UCSD-AML1 (cell line): ENCODE results near the gene NENF.

Source experiments
- DNase-seq: peaks from one replicate; lab custom pipeline; 2025; ENCODE audit not compliant: unreplicated experiment; lab: John Stamatoyannopoulos, UW

NENF gene

DNA sequence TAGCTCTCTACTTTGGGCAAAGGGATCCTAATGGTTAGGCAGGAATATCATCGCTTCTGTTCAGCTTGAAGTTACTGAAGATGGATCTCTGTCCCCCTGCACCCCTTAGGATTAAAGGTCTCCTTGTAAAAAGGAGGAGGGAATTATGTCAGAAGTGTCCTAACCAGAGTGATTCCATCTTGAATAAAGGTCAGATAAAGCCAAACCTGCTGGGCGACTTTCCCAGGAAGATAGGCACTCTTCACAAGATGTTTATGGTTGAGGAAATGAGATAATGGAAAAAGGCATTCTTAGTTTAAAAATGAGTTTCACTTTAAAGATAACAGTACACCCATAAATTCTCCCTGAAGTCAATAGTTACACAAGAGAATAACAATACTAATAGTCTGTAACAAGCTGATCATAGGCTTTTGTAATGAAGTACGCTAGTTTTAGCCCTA lies 1.7 kb upstream of the NENF start:
- no peak for DNase-seq

DNA sequence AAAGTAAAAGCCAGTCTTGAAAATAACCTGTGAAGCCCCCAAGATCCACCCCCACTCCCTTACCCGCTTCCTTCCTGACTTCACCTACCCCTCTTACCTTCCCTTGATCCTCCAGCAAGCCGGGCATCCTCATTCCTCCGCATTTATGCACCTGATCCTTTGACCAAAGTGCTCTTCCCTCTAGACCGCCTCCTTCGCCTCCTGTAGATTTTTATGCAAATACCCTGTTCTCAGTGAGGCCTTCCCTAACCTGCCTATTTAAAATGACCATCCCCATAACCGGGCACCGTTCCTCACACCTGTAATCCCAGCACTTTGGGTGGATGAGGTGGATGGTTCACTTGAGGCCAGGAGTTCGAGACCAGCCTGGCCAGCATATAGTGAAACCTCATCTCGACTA lies 1.1 kb upstream of the NENF start:
- DNase-seq, result no peak

DNA sequence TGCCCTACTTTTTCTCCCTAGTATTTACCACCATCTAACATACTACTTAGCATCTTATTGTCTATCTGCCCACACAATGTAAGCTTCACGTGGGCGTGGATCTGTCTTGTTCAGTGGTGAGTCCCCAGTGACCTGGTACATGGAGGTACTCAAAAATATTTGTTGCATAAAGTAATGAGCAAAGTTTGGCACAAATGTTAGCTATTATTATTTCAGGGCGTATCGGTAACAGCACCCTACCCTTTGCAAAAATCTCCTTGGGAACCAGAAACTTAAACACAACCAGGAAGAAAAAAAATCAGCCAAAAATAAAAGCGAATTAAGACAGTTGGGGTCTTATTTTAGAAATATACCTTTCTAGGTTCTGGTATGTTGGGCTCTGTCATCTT lies 454 bp upstream of the NENF start:
- DNase-seq, result no peak

DNA sequence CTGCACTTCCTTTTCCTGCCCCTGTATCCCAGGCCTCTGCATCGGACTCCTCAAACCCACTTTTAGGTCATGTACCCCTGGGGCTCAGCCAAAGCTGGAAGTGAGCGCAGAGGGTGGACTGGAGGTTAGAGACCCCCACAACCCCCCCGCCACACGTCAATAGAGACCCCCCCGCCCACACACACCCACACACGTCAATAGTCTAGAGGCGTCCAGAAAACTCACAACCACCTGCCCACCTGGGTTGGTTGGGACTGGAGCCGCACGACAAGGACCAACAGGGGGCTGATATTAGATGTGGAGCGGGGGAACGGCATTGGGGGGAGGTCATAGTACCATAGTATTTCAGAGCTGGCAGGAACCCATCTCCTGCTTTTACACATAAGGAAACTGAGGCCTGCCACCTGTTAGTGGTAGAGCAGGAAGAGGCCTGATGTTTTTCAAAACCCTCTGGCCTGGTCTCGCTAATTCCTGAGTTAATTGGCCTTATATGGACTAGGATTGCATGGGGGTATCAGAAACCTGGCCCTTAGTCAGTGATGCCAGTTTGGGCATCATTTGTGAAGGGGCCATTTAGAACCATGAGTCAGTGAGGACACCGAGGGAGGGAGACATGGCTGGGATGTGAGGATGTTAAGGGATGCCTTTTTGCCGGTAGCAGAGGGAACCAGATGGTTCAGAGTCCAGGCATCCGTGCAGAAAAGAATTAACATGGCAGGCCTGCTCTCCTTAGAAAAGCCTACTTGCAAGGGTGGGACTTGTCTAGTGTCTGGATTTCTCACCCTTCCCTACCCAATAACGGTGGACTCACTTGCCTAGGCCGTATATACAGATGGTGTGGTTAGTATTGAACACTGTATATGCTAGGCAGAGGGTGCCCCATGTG lies 1.1 kb downstream of the NENF start:
- DNase-seq, result no peak

DNA sequence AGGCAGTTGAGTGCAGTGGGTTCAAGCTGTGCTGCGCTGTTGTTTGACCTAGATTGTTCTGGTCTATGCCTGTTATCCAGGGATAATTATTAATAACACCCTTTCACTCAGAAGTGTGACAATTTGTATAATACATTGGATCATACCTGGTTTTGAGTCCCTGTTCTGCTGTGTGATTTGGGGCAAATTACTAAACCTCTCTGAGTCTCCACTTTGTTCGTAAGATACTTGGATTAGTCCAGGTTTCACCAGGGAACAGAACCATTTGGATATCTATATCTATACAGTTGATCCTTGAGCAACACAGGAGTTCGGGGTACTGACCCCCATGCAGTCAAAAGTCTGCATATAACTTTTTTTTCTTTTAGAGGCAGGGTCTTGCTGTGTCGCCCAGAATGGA lies 2.3 kb downstream of the NENF start:
- no peak for DNase-seq

DNA sequence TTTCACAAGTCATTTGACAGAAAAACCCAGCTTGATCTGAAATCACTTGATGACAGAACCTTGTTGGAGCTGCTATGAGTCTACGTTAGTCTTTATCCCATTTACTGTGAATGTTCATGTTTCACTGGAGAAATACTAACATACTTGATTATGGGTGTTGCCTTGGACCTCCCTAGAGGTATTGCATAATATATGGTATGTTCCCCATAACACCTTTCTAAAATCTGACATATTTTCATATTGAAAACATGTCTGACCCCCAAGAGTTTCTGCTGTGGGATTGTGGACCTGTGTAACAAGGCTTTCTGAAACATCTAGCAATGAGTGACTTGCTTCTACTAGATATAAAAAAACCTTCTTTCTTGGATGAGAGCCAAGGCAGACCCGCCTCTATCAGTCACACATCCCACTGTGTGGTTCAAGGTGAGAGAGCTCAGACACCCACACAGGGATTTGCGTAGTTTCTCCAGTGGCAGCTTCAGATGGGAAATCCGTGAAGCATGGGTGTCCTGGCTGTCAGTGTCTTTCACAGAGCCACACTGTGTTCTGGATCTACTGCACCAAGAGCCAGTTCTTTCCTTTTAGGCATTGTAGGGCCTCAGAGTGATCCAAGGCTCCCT lies 4.6 kb downstream of the NENF start:
- no peak for DNase-seq

DNA sequence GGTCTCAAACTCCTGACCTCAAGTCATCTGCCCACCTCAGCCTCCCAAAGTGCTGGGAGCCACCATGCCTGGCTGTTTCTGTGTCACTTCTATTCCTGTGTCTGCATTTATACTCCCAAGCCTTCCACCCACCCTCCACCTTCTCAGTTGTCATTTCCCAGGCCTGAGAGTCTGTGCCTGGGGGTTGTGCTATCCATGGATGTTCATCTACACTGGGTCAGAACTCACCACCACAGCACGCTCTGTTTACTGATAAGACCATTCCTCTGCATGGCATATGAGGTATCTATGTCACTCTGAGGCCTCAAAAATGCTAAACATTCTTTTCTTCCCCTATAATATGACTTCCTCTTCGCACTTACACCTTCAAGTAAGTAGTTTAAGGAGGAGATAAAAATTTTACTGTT lies 6.1 kb downstream of the NENF start:
- DNase-seq, result no peak

DNA sequence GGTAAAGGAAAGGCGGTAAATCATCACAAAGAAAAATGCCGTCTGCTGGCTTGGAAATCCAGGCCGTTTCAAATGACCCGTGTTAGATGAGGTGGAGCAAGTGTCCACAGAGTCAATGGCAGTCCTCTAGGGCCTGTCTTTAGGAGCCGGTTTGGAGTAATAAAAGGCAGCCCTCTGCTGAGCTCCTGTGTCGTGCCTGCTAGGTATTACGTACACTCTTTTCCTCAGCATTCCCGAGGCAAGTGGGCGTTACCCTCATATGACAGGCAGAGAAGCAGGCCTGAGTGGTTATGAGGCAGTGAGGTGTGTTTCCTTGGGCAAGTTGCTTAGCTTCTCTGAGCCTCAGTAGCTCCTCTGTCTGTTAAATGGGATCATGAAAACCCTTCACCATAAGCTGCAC lies 7.7 kb downstream of the NENF start:
- no peak for DNase-seq

DNA sequence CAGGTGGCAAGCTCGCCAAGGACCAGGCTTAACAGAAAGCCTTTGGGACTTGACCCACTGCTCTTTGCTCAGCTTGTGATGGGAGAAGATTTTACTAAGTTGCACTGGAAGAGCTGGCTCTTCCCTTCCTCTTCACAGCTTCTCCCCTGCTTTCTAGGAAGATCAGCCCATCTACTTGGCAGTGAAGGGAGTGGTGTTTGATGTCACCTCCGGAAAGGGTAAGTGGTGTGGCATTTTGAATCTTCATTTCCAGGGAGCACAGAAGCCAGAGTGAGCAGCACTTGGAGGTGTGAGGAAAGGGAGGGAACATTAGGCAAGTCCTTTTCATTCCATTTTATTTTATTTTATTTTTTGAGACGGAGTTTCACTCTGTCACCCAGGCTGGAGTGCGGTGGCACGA lies 9.7 kb downstream of the NENF start:
- DNase-seq, result no peak

DNA sequence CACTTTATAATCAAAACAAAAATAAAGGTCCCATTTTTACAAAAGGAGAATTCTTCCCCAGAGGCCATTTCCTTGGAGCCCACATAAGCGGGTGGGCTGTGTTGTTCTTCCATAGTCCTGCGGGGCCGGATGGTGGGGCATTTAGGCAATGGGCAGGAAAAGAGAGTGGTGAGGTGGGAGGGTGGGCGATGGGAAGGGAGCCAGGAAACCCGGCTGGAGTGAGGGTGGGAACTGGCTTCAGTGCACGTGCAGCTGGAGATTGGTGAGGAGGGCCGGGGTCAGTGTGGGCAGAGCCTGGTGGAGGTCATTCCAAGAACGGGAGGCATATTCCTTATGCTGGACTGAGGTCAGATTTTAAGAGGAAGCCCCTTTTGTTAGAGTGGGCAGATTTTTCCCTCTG lies 13.6 kb downstream of the NENF start:
- no peak for DNase-seq

DNA sequence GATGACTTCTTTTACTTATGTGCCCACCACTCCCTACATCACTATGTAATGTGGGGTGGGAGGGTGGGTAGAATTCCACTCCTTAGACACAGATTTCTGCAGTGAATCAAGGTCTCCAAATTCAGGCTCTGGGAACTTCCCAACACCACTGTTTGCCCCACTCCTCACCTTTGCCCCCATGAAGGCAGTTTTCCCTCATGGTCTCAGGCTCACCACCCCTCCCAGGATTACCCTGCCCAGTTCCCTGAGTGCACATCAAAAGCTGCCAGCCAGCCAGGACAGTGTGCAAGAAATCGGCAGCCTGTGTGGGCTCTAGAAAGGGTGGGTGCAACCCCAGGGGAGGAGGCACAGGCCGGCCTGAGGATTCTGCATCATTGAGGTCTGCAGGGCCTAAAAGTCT lies 14.8 kb downstream of the NENF start:
- no peak for DNase-seq

DNA sequence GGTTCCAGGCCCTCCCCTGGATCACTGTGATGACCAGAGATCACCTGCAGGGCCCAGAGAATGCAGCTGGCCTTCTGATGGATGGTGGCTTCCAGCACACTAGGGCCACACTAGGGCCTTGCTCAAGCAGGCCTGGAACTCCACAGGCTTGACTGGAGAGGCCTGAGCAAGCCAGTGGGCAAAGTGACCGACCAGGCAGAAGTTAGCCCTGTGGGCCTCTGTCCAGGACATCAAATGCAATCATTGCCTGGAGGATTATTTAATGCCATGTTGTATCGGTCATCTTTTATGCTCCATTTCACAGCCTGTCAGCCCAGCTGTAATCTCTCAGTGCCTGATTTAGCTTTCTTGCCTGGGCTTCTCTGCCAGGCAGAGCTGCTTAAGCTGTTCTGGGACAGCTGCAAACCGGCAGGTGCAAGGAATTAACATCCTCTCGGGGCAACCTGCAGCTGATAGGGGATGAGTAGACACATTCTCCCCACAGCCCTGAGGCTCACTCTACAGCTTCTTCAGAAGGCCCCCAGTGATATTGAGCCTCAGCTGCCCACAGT lies 17.7 kb downstream of the NENF start:
- DNase-seq, result no peak

DNA sequence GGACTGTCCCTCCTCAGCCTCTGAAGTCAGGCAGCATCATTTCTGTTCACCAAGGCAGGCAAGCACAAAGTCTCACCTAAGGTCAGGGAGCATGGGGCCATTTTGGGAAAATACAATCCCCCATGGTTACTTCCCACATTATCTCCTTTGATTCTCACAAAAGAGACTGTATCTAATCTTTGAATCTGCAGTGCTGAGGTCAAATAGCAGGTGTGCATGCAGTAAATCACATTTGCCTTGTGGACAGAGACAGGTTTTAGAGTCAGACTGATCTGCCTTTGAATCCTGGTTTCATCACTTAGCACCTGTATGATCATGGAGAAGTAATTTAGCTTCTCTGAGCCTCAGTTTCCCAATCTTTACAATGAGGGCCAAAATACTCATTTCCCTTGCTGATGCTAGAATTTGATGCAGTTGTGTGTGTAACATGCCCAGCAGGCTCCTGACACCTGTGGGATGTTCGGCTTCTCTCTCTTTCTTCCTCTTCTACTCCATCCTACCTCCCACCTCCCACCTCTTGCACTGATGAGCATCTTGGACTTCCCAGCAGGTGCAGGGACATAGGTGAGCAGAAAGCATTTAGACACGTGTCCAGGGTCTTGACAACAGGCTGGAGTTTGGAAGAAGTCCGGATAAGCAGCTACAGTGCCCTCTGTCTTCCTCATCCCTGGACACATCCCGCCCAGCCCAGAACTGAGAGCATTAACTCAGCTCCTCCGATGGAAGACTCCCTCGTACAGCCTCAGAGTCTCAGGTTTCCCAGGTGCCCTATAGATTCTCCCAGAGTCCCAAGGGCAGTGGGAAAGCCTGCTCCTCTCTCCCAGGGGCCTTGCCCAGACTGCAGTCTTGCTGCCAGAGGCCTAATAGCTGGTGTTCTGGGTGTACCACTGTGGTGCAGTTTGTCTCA lies 18.9 kb downstream of the NENF start:
- DNase-seq, result no peak

DNA sequence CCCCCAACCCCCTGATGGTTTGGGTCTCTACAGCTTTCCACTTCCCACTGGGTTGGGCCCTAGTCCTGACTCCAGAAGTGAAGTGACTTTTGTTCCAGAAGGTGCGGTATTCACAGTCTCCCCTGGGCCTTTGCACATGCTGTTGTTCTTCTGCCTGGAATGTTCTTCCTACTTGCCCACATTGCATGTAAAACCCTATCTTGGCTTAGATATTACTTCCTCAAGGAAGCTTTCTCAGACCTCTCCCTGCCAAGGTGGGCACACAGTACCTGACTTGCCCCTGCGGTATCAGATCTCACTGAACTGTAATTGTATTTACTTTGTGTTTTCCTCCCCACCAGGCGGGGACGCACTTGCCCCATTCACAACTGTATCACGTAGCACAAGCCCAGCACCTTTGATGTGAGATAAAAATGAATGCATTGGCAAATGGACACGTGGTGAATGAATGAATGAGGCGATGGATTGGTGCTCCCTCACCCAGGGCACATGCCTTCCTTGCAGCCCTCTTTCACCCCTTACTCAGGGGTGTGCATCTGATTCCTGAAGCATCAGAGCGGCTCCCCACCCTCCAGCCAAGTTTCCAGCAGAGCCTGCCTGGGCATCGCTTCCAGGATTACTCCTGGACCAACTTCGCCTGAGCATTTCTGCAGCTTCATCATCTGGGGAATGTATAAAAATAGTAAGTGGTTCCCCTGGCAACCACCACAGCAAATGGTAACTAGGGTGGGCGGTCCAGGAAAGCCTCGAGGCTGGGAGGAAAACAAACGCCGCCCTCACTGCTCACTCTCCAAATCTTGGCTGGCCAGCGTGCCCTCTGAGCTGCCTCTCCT lies 19.8 kb downstream of the NENF start:
- no peak for DNase-seq

DNA sequence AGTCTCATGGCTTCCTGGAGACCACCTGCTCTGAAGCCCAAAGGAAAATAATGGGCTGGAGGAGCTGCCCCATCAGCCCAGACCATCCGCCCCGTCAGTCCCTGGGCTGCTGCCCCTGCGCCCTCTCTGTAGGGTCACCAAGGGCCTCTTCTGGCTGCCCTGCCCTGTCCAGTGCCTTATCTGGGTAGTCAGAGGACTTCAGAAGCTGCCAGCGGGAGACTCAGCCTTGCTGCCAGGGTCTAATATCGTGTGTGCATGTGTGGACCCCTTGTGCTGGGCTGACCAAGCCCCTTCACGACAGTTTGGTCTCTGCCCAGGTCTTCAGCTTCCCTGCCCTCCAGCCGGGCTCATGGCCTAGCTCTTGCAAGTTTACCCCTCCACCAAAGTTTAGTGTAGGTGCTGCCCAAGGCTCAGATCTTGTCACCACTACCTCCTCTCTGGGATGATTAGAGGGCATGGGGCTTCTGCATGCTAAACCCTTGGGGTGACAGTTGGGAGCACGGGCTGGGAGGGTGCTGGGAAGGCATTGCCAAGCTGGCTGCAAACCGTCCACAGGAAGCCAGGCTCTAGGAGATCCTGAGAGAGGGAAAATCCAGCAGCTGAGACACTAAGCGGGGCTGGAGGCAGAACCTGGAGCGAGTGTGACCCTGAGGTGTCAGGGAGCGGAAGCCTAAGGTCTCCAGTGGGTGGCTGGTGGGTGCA lies 20.6 kb downstream of the NENF start:
- no peak for DNase-seq

DNA sequence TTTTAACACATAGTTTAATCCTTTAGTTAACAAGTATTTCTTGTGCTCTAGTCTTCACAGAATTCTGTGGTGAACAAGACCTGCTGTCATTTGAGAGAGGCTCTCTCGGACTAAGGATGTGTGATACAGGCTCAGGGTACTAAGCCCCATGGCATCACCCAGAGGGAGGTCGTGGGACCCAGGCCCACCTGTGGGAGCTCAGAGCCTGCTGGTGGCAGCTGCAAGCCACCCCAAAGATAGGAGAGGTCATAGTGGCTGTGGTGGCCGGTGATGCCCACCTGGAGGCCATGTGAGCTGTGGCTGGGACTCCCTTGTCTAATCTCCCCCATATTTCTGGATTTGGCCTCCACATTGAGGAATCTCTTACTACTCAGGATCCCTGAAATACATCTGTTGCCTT lies 22.0 kb downstream of the NENF start:
- no peak for DNase-seq

DNA sequence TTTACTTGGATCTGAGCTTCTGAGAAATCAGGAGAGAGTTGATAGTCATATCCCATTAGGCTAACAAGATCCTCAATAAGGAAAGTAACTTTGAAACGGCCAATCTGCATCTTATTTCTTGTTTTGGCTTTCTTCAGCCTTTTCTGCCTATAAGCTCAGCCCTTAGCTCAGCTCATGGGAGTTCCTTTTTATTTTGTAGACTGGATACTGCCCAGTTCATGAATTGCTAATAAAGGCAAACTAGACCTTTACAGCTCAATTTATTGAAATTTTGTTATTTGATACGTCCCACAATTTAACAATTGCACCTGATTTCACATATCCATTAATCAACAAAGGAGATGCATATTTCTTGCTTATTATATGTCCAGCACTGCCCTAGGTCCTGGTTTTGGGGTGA lies 22.7 kb downstream of the NENF start:
- DNase-seq, result no peak

DNA sequence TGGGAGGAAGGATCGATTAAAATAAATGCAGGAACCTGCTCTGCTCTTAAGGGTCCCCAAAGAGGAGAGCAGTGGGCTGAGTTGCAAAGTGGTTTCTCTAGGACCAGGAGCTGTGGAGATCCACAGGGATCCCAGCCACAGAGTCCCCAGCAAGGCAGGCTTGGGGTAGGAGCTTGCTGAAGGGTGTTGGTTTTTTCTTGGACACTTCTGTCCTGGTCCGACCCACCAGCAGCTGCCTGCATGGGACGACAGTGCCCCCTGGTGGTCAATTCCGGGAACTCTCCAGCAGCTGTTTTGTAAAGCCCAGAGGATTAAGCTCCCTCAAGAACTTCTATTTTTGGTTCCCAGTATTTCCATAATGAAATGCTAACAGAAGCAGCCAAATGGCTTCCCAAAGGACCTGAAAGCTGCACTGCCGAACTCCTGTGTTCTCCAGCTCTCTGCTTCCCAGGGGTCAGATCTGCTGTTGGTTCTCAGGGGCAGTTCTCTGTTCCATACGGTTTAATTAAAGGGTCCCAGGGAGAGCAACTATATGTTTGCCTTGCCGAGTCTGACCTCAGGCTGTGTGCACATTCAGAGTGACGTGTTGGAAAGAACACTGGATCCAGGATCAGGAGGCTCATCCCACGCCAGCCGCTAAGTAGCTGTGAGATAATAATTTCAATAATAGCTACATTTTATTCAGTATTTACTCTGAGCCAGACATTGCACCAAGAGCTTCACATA lies 23.2 kb downstream of the NENF start:
- peak; percentile 83 for DNase-seq

DNA sequence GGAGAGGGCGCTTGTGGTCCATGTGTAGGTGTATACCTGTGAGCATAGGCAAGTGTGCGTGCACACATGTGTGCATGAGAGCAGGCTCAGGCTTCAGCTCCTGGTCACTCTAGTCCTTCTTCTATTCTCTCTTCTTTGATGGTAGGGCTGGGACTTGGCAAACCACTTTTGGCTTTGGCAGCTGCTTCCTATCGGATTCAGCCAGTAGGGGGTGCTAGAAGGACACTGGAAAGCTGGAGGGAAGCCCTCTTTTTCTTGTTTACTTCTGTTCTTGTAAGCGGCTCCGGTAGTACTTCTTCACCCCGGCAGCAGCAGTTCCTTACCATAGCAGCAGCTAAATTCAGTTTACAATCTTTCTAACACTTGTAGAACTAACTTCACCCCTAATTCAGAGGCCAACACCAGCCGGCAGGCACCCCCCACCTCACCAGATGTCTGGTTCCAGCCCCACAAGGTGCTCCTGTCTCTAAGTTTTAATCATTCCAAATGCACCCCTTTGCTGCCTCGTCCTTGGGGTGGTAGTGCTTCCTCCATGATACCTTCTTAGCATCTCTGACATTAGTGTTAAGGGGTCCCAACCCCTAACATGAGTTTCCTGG lies 25.1 kb downstream of the NENF start:
- peak; percentile 36 for DNase-seq
